ENCODE measurements around the gene PKMYT1.

PKMYT1 gene

GRCh38 chr16:3019594-3020246 is 39.5 kb upstream of the PKMYT1 start:
- no peak for TF ChIP-seq CTCF (IDR thresholded peaks at IDR 0.05; ENCODE audit: low read depth, low read length, missing control alignments)
- peak overlapping the region; percentile 93 for H3K4me3 ChIP-seq (ENCODE audit: low read depth, low read length)
- in situ Hi-C loops (cut with HindIII; ENCODE audit: low sequenced_read_pairs) = no loop called here
- no peak for DNase-seq (ENCODE audit: low read depth)

GRCh38 chr16:3017794-3018506 is 37.7 kb upstream of the PKMYT1 start, which contains the start of gene CLDN6:
CLDN6 (minus strand) TSS chr16:3018183; CDS start chr16:3016021, 2,162 bp downstream.
- DNase-seq (ENCODE audit: low read depth) = no peak
- in situ Hi-C loops (cut with HindIII; ENCODE audit: low sequenced_read_pairs) = no loop called here
- no peak within 1 kb of the TSS for H3K4me3 ChIP-seq (ENCODE audit: low read depth, low read length)

GRCh38 chr16:3017344-3017743 is 37.1 kb upstream of the PKMYT1 start:
- in situ Hi-C loops (cut with HindIII; ENCODE audit: low sequenced_read_pairs) = no loop called here
- no peak for DNase-seq (ENCODE audit: low read depth)
- no peak for TF ChIP-seq CTCF (IDR thresholded peaks at IDR 0.05; ENCODE audit: low read depth, low read length, missing control alignments)
- H3K4me3 ChIP-seq (ENCODE audit: low read depth, low read length) = no peak overlapping the region

More at GRCh38 chr16:3017794-3018506, 37.7 kb upstream of the PKMYT1 start, which contains the start of gene CLDN6:
- peak; percentile 36 for TF ChIP-seq CTCF (IDR thresholded peaks at IDR 0.05; ENCODE audit: low read depth, low read length, missing control alignments)

GRCh38 chr16:3015865-3016521 is 35.7 kb upstream of the PKMYT1 start:
- no peak for DNase-seq (ENCODE audit: low read depth)
- in situ Hi-C loops (cut with HindIII; ENCODE audit: low sequenced_read_pairs) = no loop called here

GRCh38 chr16:3014971-3015370 is 34.7 kb upstream of the PKMYT1 start:
- in situ Hi-C loops (cut with HindIII; ENCODE audit: low sequenced_read_pairs) = no loop called here
- no peak for TF ChIP-seq CTCF (IDR thresholded peaks at IDR 0.05; ENCODE audit: low read depth, low read length, missing control alignments)
- H3K4me3 ChIP-seq (ENCODE audit: low read depth, low read length) = no peak overlapping the region
- DNase-seq (ENCODE audit: low read depth) = no peak

More at GRCh38 chr16:3015865-3016521, 35.7 kb upstream of the PKMYT1 start:
- no peak overlapping the region for H3K4me3 ChIP-seq (ENCODE audit: low read depth, low read length)
- TF ChIP-seq CTCF (IDR thresholded peaks at IDR 0.05; ENCODE audit: low read depth, low read length, missing control alignments) = no peak

GRCh38 chr16:3013998-3014690 is 33.9 kb upstream of the PKMYT1 start:
- in situ Hi-C loops (cut with HindIII; ENCODE audit: low sequenced_read_pairs) = no loop called here
- no peak for DNase-seq (ENCODE audit: low read depth)
- no peak overlapping the region for H3K4me3 ChIP-seq (ENCODE audit: low read depth, low read length)
- no peak for TF ChIP-seq CTCF (IDR thresholded peaks at IDR 0.05; ENCODE audit: low read depth, low read length, missing control alignments)
